HG02610 (cell line): ENCODE measurements around the gene CXCL9.
A peak's percentile ranks its signal among the peaks of the same experiment; 100 is the strongest.
"Not testable (repeated sequence)": the region's sequence is repeated elsewhere in the genome, so short reads cannot be mapped to it uniquely, and the experiment has no call there.

Experiments used
- ATAC-seq: cut with Tn5 transposase; IDR thresholded peaks from one replicate; pipeline ENCODE4 v1.9.1; 2021; ENCODE audit warnings: mild to moderate bottlenecking, moderate library complexity; ENCODE audit not compliant: unreplicated experiment

CXCL9 gene

GRCh38 chr4:76012388-76012801, 5.1 kb upstream of the CXCL9 start:
- ATAC-seq: no peak

- peak; percentile 90 for ATAC-seq
Observed at GRCh38 chr4:76011700-76012387, 4.5 kb upstream of the CXCL9 start.

GRCh38 chr4:76011018-76011670, 3.8 kb upstream of the CXCL9 start:
- no peak for ATAC-seq

GRCh38 chr4:76010576-76010975, 3.3 kb upstream of the CXCL9 start:
- ATAC-seq: no peak

- ATAC-seq: no peak
Observed at GRCh38 chr4:76009311-76009710, 2.0 kb upstream of the CXCL9 start.

GRCh38 chr4:76003620-76004019, 3.7 kb downstream of the CXCL9 start:
- ATAC-seq: no peak

GRCh38 chr4:76003035-76003434, 4.3 kb downstream of the CXCL9 start:
- no peak for ATAC-seq

- ATAC-seq: no peak
Observed at GRCh38 chr4:76002176-76002575, 5.1 kb downstream of the CXCL9 start.

GRCh38 chr4:76001700-76002099, 5.6 kb downstream of the CXCL9 start:
- ATAC-seq: no peak

GRCh38 chr4:76000279-76000678, 7.0 kb downstream of the CXCL9 start:
- ATAC-seq: no peak

- ATAC-seq: not testable (repeated sequence)
Observed at GRCh38 chr4:75998525-75999147, 8.7 kb downstream of the CXCL9 start.

- ATAC-seq: no peak
Observed at GRCh38 chr4:75997946-75998345, 9.4 kb downstream of the CXCL9 start.

- ATAC-seq: no peak
Observed at GRCh38 chr4:75997081-75997480, 10.2 kb downstream of the CXCL9 start.

GRCh38 chr4:75995727-75996126, 11.6 kb downstream of the CXCL9 start:
- ATAC-seq: no peak

- ATAC-seq: no peak
Observed at GRCh38 chr4:75992462-75992861, 14.8 kb downstream of the CXCL9 start.

GRCh38 chr4:75989846-75990528, 17.3 kb downstream of the CXCL9 start:
- ATAC-seq: no peak

- no peak for ATAC-seq
Observed at GRCh38 chr4:75985116-75985515, 22.2 kb downstream of the CXCL9 start.

- ATAC-seq: no peak
Observed at GRCh38 chr4:75980576-75980975, 26.7 kb downstream of the CXCL9 start.

- no peak for ATAC-seq
Observed at GRCh38 chr4:75976177-75976576, 31.1 kb downstream of the CXCL9 start.

- ATAC-seq: no peak
Observed at GRCh38 chr4:75973766-75974165, 33.5 kb downstream of the CXCL9 start.

- ATAC-seq: no peak
Observed at GRCh38 chr4:75968084-75968483, 39.2 kb downstream of the CXCL9 start.

GRCh38 chr4:75963558-75963957, 43.8 kb downstream of the CXCL9 start:
- no peak for ATAC-seq
